ENCODE data around the gene TLR10. TPM values are rescaled to one million over a fixed set of nuclear protein-coding genes. Genes with fewer than 3 reads are reported as not detected.

The TLR10 gene
- total RNA-seq, 3 donors from 2014 or later = 0.48 to 1.3 (median 1.3) TPM

DNA sequence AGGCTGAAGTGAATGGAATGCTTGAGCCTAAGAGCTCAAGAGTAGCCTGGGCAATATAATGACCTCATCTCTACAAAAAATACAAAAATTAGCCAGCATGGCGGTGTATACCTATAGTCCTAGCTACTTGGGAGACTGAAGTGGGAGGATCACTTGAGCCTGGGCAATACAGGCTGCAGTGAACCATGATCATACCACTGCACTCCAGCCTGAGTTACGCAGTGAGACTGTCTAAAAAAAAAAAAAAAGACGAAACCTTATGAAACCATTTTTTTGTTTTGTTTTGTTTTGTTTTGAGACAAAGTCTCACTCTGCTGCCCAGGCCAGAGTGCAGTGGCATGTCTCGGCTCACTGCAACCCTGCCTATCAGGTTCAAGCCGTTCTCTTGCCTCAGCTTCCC, 36.9 kb downstream of the TLR10 start:
- H3K4me1 ChIP-seq = no peaks in the 10 kb centered on the region
- H3K27ac ChIP-seq = no peak overlapping the region
- H3K9me3 ChIP-seq = peaks cover 0 to 7% of the 10 kb centered on the region in 2 donors
- H3K36me3 ChIP-seq = no peaks in the 10 kb centered on the region
- DNase-seq (ENCODE audit: low spot score in 2 of 2) = no peak
- no peaks in the 10 kb centered on the region for H3K27me3 ChIP-seq
- H3K4me3 ChIP-seq = no peak overlapping the region
- TF ChIP-seq POLR2A (IDR thresholded peaks at IDR 0.05) (no peak), POLR2AphosphoS5 (IDR thresholded peaks at IDR 0.05) (no peak)
- TF ChIP-seq, protein P1, sequence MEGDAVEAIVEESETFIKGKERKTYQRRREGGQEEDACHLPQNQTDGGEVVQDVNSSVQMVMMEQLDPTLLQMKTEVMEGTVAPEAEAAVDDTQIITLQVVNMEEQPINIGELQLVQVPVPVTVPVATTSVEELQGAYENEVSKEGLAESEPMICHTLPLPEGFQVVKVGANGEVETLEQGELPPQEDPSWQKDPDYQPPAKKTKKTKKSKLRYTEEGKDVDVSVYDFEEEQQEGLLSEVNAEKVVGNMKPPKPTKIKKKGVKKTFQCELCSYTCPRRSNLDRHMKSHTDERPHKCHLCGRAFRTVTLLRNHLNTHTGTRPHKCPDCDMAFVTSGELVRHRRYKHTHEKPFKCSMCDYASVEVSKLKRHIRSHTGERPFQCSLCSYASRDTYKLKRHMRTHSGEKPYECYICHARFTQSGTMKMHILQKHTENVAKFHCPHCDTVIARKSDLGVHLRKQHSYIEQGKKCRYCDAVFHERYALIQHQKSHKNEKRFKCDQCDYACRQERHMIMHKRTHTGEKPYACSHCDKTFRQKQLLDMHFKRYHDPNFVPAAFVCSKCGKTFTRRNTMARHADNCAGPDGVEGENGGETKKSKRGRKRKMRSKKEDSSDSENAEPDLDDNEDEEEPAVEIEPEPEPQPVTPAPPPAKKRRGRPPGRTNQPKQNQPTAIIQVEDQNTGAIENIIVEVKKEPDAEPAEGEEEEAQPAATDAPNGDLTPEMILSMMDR (IDR thresholded peaks at IDR 0.05) = no peak
- intact Hi-C loops (cut with DNase I; ENCODE audit: low total_unique reads) = no loop called here

DNA sequence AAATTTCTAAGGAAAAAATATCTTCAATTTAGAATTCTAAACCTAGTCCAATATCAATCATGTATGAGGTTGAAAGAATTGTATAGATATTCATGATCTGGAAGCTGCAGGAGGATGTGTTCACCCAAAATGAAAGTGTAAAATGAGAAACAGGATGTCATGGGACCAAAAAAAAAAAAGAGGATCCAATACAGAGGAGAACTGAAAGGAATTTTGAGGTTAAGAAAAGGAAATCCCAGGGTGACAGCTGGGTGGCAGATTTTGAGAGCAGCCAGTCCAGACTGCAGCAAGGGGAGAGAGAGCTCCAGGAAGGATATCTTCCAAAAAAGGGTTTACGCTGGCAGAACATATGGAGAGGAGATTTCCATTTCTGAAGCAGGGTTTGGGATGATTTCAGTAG, 38.9 kb downstream of the TLR10 start:
- Histone ChIP-seq H3K4me1 (no peaks in the 10 kb centered on the region), H3K9me3 (peaks cover 0 to 7% of the 10 kb centered on the region in 2 donors), H3K36me3 (no peaks in the 10 kb centered on the region), H3K27me3 (no peaks in the 10 kb centered on the region), H3K27ac (no peak overlapping the region), H3K4me3 (no peak overlapping the region)
- TF ChIP-seq POLR2AphosphoS5 (IDR thresholded peaks at IDR 0.05) (no peak), POLR2A (IDR thresholded peaks at IDR 0.05) (no peak)
- TF ChIP-seq, protein P1 (IDR thresholded peaks at IDR 0.05) = no peak
- intact Hi-C loops (cut with DNase I; ENCODE audit: low total_unique reads) = no loop called here
- DNase-seq (ENCODE audit: low spot score in 2 of 2) = no peak

DNA sequence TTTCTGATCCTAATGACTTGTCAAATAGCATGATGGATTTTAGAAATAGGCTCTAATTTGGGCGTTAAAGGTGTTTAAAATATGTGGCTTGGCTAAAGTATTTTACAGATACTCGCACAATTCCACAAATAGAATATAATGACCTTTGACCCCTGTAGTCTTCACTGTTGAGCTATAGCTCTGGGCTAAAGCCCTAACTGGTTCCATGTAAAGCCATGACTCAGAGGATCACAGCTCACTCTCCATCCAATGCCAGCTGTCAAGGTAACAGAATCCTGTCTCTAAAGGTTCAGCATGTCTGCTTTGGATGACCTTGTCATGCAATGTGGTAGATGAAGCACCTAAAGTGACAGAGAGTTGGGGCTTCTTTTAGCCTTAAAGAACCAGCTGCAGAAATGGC, 42.5 kb downstream of the TLR10 start:
- H3K36me3 ChIP-seq = no peaks in the 10 kb centered on the region
- H3K9me3 ChIP-seq = no peaks in the 10 kb centered on the region
- no peak overlapping the region for H3K27ac ChIP-seq
- intact Hi-C loops (cut with DNase I; ENCODE audit: low total_unique reads) = no loop called here
- no peaks in the 10 kb centered on the region for H3K27me3 ChIP-seq
- TF ChIP-seq POLR2A (IDR thresholded peaks at IDR 0.05) (no peak), POLR2AphosphoS5 (IDR thresholded peaks at IDR 0.05) (no peak)
- TF ChIP-seq, protein P1 (IDR thresholded peaks at IDR 0.05) = no peak
- no peaks in the 10 kb centered on the region for H3K4me1 ChIP-seq
- no peak overlapping the region for H3K4me3 ChIP-seq
- DNase-seq (ENCODE audit: low spot score in 2 of 2) = no peak

DNA sequence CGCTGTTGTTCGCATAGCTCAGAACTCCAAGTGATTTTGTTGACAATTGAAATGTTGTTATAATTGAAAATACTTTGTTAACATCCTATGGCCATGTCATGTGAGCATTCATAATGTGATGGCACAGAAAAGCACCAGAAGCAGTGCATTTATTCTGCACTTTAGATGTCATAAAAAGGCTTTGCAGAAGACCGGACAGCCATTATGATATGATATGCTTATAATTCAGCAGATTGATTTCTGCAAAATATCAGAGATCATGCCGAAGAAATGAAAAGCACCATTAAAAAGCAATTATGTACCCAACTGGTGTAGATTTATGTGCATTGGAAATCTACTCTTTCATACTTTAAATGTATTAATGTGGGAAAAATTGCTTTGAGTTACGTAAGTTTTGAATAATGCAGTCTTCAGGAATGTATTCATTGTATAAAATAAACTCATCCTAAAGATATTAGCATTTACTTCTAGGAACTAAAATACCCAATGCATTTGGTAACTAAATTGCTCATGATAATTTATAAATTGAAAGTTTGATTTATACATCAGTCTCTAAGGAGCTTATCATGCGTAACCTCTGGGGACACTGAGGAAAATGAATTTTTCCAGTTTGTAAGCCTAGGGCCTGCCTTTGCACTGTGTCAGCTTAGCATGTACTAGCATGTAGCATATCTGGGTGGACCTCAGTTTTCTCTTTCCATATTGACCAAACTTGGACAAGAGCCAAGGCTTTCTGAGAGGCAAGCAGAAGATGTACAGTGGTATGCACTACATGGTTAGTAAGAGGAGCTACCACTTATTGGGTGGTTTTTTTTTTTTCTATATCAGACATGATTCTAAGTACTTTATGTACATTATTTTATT, 43.6 kb downstream of the TLR10 start:
- no peaks in the 10 kb centered on the region for H3K27me3 ChIP-seq
- no peak for DNase-seq (ENCODE audit: low spot score in 2 of 2)
- no peak for TF ChIP-seq POLR2A (IDR thresholded peaks at IDR 0.05)
- TF ChIP-seq, protein P1 (IDR thresholded peaks at IDR 0.05) = no peak
- no peak for TF ChIP-seq POLR2AphosphoS5 (IDR thresholded peaks at IDR 0.05)
- no peaks in the 10 kb centered on the region for H3K4me1 ChIP-seq
- intact Hi-C loops (cut with DNase I; ENCODE audit: low total_unique reads) = no loop called here
- no peak overlapping the region for H3K4me3 ChIP-seq
- H3K9me3 ChIP-seq = no peaks in the 10 kb centered on the region
- H3K36me3 ChIP-seq = no peaks in the 10 kb centered on the region
- H3K27ac ChIP-seq = no peak overlapping the region

DNA sequence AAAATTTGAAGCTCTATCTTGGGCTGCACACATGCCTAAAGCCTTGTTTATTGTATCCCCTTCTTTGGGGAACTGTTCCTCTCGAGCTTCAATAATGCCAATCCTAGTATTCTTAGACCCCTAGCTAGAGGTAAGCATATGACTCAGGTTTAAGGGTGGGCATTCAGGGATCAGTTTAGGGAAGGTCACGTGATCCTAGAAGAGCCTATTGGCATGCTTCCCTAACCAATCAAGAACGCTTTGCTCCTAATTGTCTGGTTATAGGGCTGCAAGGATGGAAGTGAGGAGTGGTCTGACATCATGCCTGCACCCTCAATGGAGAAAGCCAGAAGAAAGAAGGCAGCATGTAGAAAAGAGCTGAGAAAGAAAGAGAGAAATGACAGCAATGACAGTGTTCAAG, 46.9 kb downstream of the TLR10 start:
- Histone ChIP-seq H3K4me3 (no peak overlapping the region), H3K9me3 (no peaks in the 10 kb centered on the region), H3K4me1 (peaks cover 0 to 5% of the 10 kb centered on the region in 2 donors), H3K27ac (no peak overlapping the region), H3K27me3 (no peaks in the 10 kb centered on the region), H3K36me3 (no peaks in the 10 kb centered on the region)
- no peak for DNase-seq (ENCODE audit: low spot score in 2 of 2)
- intact Hi-C loops (cut with DNase I; ENCODE audit: low total_unique reads) = no loop called here
- TF ChIP-seq POLR2A (IDR thresholded peaks at IDR 0.05) = no peak
- no peak for TF ChIP-seq POLR2AphosphoS5 (IDR thresholded peaks at IDR 0.05)

All from breast epithelium (tissue), 4 donors.